GM18520 (cell line): ENCODE measurements around the gene FOXC1.

Experiments
- ATAC-seq: cut with Tn5 transposase; IDR thresholded peaks from one replicate; pipeline ENCODE4 v1.9.1; 2021; ENCODE audit not compliant: unreplicated experiment

FOXC1 gene

GRCh38 chr6:1598886-1599285 lies 10.8 kb upstream of the FOXC1 start:
- no peak for ATAC-seq

- ATAC-seq, result no peak
Observed at GRCh38 chr6:1599469-1599868, 10.2 kb upstream of the FOXC1 start.

- no peak for ATAC-seq
Observed at GRCh38 chr6:1600063-1600763, 9.5 kb upstream of the FOXC1 start.

- no peak for ATAC-seq
Observed at GRCh38 chr6:1600764-1601157, 9.0 kb upstream of the FOXC1 start.

- no peak for ATAC-seq
Observed at GRCh38 chr6:1601158-1602048, 8.3 kb upstream of the FOXC1 start.

GRCh38 chr6:1602049-1602713 lies 7.5 kb upstream of the FOXC1 start:
- ATAC-seq, result no peak

- no peak for ATAC-seq
Observed at GRCh38 chr6:1603708-1604107, 6.0 kb upstream of the FOXC1 start.

- ATAC-seq, result no peak
Observed at GRCh38 chr6:1604158-1605003, 5.3 kb upstream of the FOXC1 start.

GRCh38 chr6:1605004-1605892 lies 4.5 kb upstream of the FOXC1 start:
- no peak for ATAC-seq

GRCh38 chr6:1605893-1606779 lies 3.6 kb upstream of the FOXC1 start:
- no peak for ATAC-seq

- ATAC-seq, result no peak
Observed at GRCh38 chr6:1606780-1607515, 2.8 kb upstream of the FOXC1 start.

- no peak for ATAC-seq
Observed at GRCh38 chr6:1607516-1608221, 2.0 kb upstream of the FOXC1 start.

- no peak for ATAC-seq
Observed at GRCh38 chr6:1608222-1609040, 1.3 kb upstream of the FOXC1 start.

- no peak for ATAC-seq
Observed at GRCh38 chr6:1609041-1609647, 571 bp upstream of the FOXC1 start.

- no peak for ATAC-seq
Observed at GRCh38 chr6:1610497-1611321, 994 bp downstream of the FOXC1 start.

GRCh38 chr6:1611322-1611571 lies 1.5 kb downstream of the FOXC1 start:
- ATAC-seq, result no peak
